Brain microvascular endothelial cell (primary cell): ENCODE data around the gene SUN2.

Experiments used
- DNase-seq: peaks from one replicate; pipeline ENCODE4 v3.0.0-alpha.2; 2020
- H3K27ac ChIP-seq: fragments of 250-450 bp; sonication (Bioruptor Pico); 2 replicates; pipeline ENCODE4 v1.5.1; 2020; ENCODE audit warnings: mild to moderate bottlenecking, moderate library complexity
- H3K27me3 ChIP-seq: fragments of 250-450 bp; sonication (Bioruptor Pico); replicated peaks from 2 replicates; pipeline ENCODE4 v1.5.1; 2020; ENCODE audit warnings: mild to moderate bottlenecking
- H3K36me3 ChIP-seq: fragments of 250-450 bp; sonication (Bioruptor Pico); replicated peaks from 2 replicates; pipeline ENCODE4 v1.5.1; 2020; ENCODE audit warnings: mild to moderate bottlenecking
- H3K4me3 ChIP-seq: 2 replicates; pipeline ENCODE4 v1.5.1; 2011; ENCODE audit warnings: low read depth, mild to moderate bottlenecking, control low read depth, low read length, moderate library complexity
- CTCF ChIP-seq: IDR thresholded peaks from 2 replicates; pipeline ENCODE4 v1.5.1; 2011; ENCODE audit warnings: low read depth, mild to moderate bottlenecking, moderate library complexity, low read length, control low read depth, inconsistent platforms; ENCODE audit errors: missing control alignments
- in situ Hi-C: cut with HindIII; loops from 2 replicates; pipeline ENCODE4 v1.10.0; 2017; ENCODE audit warnings: low sequenced_read_pairs, low pct_ligation_motif_present

The SUN2 gene

GRCh38 chr22:38705235-38706100, 50.3 kb downstream of the SUN2 start, which contains the start of gene GTPBP1:
Gene GTPBP1 (plus strand): TSS chr22:38705944. CDS start chr22:38705956, 12 bp downstream.
- peak within 1 kb of the TSS; percentile 92 for H3K4me3 ChIP-seq
- DNase-seq = peak; percentile 100
- peak within 1 kb of the TSS; percentile 88 for H3K27ac ChIP-seq
- in situ Hi-C loops = no loop called here
- H3K36me3 ChIP-seq = peaks cover 2% of the 10 kb centered on the region
- peak; percentile 17 for TF ChIP-seq CTCF
- H3K27me3 ChIP-seq = no peaks in the 10 kb centered on the region

DNA sequence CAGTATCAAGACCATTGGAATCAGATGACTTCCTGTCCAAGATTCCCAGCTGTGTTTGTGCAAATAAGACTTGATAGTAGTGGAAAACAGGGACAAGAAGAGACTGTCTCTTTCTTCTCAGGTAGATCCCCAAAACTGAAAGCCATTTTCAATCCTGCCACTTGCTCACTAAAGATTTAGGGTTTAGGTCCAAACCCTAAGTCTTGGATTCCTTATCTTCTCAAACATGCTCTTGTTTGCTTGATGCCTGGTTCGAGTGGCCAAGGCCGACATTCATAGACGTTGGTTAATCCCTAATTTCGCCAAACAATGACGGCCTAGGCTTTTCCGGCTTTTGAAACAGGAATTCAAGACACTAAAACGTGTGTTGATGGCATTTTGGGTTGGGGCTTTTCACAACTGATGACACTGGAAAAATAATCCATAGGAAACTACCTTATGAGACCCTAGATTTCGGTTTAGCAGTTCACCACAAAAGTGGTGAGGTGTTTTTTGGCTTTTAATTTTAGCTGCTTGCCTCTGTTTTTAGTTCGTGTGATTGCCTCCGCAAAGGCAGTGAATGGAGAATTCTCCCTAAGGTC, 51.1 kb downstream of the SUN2 start:
- in situ Hi-C loops = no loop called here
- H3K4me3 ChIP-seq = peak overlapping the region; percentile 47
- peaks cover 4% of the 10 kb centered on the region for H3K36me3 ChIP-seq
- TF ChIP-seq CTCF = no peak
- peak overlapping the region; percentile 22 for H3K27ac ChIP-seq
- DNase-seq = no peak
- H3K27me3 ChIP-seq = no peaks in the 10 kb centered on the region

DNA sequence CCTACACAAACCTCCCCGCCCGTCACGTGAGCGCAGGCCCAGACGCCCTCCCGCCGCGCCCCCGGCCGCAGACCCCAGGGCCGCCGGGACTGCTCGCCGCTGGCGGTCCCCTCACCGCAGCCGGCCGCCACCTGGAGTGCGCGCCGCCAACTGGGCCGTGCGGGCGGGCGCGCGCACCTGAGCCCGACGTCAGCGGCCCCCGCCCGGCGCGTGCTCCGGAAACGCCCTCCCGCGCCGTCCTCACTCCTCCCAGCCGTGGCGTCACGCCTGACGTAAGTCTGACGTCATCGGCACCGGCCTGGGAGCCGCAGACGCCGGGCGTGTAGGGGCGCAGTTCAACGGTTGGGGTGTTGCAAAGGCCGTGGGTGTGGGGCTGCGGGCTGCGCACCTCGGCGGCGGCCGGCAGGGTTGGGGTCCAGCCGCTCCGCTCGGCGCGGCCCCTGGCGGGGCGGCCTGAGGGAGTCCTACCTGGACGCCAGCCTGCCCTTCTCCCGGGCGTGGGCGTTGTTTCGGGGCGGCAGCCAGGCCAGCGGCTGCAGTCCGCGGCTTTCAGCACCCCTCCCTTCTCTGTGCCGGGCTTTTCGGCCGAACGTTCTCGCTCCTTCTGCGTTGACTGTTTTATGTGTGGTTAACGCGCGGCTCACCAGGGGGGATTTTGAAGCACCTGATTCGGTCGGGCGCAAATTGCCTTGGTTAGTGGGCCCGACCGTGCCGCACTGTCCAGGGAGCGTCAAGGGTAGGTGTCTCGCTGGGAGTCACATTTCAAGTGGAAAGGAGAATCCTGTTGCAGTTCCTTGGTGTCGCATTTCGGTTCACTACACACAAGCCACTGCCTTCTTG, 54.8 kb downstream of the SUN2 start, which contains the start of gene JOSD1:
Gene JOSD1, minus strand, starts transcription at position 155 of the 840 bp plus-strand sequence. CDS start 956 bp downstream, outside the sequence.
- Histone ChIP-seq H3K27ac (peak within 1 kb of the TSS; percentile 97), H3K4me3 (peak within 1 kb of the TSS; percentile 87), H3K27me3 (no peaks in the 10 kb centered on the region), H3K36me3 (peaks cover 4% of the 10 kb centered on the region)
- peak; percentile 88 for DNase-seq
- TF ChIP-seq CTCF = no peak
- in situ Hi-C loops = no loop called here

- in situ Hi-C loops = no loop called here
These were observed 55.5 kb downstream of the SUN2 start for GRCh38 chr22:38700270-38700788.

More at GRCh38 chr22:38700270-38700788, 55.5 kb downstream of the SUN2 start:
- Histone ChIP-seq H3K27ac (peak overlapping the region; percentile 97), H3K36me3 (peaks cover 4% of the 10 kb centered on the region), H3K4me3 (peak overlapping the region; percentile 87), H3K27me3 (no peaks in the 10 kb centered on the region)
- DNase-seq = no peak
- no peak for TF ChIP-seq CTCF
